DMS79 treated with DMSO at 0.1 percent for 48 hours (cell line): ENCODE data around the gene ANKRD39.

Source experiments
- DNase-seq: peaks from one replicate; lab custom pipeline; 2025; lab: John Stamatoyannopoulos, UW

Gene ANKRD39

DNA sequence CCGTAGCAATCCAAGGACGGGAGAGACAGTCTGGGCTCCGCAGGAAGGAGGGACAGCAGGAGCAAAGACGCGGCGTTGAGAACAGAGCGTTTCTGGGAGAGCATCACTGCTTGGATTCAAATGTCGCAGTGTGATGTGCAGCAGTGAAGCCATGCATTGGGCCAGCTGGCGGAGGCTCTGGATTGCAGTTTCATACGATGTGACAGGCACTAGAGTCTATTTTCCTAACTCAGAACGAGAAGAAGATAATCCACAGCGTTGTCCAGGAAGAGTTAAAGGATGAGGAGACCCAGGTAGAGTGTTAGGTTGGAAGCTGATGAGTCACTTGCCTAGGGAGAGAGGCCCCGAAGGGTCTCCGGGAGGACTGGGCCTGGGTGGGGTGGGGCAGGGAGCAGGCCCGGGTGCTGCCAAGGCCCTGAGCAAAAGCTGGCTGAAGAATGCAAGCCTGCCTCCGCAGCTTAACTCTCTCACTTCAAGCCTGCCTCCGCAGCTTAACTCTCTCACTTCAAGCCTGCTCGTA lies 29.7 kb upstream of the ANKRD39 start:
- DNase-seq, result no peak

- no peak for DNase-seq
These were observed 27.9 kb upstream of the ANKRD39 start for GRCh38 chr2:96885432-96886347.

DNA sequence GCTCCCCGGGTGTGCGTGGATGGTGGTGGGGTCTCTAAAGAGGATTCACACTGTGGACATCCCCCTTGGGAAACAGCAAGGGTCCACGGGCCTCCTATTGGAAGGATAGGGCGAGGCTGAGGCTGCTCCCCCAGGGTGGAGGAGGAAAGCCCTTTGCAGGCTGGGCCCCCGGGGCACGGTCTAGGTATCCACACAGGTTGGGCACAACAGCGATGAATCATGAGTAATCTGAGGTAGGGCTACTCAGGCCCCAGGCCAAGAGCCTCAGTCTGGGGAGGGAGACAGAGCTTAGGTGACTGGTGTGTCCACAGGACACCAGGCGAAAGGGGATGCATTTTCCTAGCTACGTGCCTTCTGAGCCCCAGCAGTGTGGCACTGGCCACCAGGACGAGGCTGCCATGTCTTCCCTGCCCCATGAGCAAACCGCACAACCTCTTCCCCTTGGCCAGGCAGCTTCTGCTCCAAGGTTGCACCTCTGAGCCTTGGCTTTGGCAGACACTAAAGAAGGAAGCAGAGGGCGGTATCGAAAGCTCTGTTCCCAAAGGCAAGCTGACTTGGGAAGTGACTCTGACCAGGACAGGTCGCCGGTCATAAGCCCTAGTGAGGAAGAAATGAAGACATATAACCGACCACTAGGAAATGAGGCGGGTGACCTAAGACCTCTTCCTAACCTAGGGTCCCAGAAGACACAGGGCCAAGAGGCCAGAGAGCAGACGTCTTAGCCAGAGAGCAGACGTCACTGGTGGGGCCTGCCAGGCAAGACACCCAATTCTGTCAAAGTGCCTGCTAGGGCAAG lies 26.7 kb upstream of the ANKRD39 start:
- no peak for DNase-seq

DNA sequence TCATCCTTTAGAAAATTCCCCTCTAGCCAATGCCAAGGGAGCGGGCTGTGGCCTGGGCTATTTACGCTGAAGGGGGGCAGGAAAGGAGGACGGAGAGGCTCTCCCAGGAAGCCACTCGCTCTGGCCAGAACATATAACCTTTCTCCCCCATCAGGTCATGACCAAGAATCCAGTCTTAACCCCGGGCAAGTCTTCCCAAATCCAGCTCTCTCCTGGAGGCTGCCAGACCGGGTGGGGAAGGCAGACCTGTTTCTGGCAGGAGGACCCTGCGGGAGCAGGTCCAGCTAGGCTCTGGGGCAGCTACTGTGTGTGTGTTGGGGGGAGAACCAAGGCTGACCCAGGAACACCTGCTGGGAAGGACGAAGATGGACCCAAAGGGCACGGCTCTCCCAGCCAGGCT lies 25.5 kb upstream of the ANKRD39 start:
- no peak for DNase-seq

DNA sequence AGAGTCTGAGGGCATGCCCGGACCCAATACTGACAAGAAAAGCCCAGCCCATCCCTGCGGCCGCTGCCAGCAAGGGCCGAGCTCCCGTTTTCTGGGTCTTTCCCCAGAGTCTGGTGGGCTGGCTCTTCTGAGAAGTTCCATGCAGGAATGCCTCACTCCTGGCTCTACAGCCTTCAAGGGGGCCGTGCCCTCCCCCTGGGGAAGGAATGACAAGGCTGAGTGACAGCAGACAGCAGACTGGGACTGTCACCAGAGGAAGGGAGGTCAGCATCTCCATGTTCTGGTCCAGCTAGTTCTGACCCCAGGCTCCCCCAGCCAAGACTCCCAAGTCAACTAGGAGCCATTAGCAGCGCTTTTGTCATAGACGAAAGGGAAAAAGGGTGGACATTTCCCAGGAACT lies 25.1 kb upstream of the ANKRD39 start:
- no peak for DNase-seq

GRCh38 chr2:96882230-96882629 lies 24.4 kb upstream of the ANKRD39 start:
- no peak for DNase-seq

GRCh38 chr2:96881349-96882195 lies 23.8 kb upstream of the ANKRD39 start:
- no peak for DNase-seq

- DNase-seq, result no peak
These were observed 23.1 kb upstream of the ANKRD39 start for GRCh38 chr2:96880891-96881273.

DNA sequence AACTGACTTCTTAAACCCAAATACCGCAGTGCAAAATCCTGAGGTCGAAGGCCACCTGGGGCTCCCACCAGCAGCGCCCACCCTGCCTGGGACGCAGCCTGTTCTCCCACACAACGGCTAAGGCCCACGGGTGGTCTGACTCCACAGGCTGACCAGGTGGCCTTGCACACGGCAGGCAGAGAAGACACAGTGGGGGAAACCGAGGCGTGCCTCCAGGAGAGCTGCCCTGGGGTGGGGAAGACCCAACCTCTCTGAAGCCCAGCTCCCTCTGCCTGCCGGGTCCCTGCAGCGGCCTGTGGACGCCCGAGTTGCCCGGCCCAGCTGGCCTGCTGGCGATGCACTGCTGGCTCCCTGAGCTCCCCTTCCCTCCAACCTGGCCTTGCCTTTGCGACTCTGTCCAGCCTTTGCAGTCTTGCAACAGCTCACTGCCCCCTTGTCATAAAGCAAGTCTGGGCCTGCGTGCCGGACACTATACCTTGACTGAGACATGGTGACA lies 21.8 kb upstream of the ANKRD39 start:
- no peak for DNase-seq

DNA sequence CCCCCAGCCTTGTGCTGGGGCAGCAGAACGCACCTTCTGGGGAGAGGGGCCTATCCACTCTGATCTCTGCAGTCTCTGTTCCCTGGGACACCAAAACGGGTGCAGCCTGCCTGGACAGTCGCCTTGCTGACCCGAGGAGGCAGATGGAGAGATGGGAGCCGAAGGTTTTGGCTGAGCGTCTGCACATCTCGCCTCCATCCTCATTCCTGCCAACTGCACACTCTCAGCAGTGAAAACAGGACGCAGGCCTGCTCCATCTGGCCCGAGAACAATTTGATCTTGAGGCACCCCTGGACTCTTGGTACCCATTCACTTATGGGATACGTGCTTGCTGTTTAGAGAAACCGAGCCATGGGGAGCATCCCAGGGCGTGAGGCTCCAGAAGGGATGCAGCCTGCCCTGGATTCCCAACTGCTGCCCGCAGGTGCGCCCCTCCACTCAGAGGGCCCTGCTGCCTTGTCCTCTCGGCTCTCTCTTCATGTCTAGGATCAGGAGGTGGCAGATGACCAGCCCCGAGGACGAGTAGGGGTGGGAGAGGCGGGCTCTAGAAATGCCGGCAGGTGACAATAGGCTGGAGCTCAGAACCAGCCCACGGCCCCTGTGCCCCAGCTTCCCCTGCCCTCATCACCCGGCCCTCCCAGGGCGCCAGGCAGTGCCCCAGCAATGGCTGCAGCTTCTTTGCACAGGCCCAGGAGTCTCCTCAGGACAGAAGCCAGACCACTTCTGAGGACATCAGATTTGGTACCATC lies 21.2 kb upstream of the ANKRD39 start:
- DNase-seq, result no peak

DNA sequence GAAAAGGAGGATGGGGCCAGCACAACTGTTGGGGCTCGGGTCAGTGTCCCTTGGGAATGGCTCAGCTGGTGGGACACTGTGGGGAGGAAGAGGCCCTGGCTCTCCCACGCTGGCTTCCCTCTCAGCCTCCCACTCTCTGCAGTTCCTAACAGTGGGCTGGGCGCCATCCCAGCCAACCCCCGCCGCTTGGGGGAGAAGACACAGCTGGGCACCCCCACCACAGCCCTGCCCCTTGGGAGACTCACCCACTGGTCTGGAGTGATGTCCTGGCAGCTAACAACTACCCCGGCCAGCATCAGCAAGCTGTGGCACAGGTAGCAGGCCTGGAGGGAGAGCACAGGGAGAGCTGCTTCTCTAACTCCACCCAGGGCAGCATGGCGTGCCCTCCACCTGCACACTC lies 20.4 kb upstream of the ANKRD39 start:
- no peak for DNase-seq

DNA sequence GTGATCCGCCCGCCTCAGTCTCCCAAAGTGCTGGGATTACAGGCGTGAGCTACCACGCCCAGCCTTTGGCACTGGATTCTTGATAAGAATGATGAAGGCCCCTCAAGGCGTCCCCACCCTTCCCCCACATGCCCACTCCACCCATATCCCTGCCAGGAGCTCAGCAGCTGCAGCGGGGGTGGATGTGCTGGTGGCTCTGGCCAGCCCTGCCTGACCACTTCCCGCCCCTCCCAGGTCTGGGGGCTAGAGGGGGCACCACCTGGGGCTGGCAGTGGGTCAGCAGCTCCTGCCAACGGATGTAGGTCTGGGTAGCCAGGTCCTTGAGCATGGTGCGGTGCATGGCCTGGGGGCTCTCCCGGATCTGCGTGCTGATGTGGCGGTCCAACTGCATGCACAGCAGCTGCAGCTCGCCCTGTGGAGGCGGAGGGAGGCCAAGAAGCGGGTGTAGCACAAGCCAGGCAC lies 19.8 kb upstream of the ANKRD39 start:
- no peak for DNase-seq

DNA sequence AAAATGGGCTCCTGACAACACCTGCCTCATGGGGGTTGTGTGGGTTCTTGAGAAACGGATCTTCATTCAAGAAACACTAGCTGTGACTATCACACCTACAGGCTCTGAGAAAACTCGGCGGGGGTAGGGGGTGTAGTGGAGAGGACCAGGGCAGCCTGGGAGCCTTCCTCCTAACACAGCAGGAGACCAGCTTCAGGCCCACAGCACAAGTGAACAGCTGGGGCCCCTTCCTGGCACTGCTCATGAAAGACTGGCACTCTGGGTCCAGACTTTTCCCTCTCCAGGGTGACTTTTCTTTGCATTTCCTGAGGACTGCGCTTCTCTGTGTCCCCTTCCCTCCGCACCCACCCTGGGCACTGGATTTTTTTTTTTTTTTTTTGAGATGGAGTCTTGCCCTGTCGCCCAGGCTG lies 19.2 kb upstream of the ANKRD39 start:
- no peak for DNase-seq

DNA sequence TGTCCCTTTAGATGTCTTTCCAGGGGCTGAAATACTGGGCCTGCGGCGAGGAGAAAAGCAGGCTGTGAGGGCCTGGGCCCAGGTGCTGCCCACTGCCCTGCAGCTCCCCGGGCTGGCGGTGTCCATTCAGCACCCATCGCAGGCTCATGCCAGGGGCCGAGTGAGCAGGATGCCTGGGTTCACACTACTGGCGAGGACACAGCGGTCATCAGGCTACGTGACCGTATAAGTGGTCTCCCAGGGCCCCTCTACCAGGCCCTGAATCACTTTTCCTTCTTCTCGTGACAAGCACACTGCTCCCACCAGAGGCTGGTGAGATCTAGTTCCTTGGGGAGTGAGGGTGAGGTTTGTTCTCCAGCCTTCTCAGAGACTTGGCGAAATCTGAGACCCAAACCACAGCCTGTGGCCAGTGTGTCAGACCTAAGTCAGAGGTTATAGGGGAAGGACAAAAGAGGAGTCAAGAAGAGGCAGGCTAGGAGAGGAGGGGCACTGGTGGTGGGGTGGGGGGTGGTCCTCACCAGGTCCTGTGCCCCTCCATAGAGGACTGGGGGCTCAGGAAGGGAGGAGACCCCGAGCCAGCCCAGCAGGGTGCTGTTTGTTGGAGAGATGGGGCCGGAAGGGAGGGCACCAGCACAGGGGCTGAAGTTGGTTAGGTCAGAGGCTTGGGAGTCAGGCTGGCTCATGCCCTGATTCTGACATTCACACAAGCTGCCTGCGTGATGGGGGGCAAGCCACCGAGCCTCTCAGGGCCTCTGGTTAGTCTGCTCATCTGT lies 18.6 kb upstream of the ANKRD39 start:
- no peak for DNase-seq

DNA sequence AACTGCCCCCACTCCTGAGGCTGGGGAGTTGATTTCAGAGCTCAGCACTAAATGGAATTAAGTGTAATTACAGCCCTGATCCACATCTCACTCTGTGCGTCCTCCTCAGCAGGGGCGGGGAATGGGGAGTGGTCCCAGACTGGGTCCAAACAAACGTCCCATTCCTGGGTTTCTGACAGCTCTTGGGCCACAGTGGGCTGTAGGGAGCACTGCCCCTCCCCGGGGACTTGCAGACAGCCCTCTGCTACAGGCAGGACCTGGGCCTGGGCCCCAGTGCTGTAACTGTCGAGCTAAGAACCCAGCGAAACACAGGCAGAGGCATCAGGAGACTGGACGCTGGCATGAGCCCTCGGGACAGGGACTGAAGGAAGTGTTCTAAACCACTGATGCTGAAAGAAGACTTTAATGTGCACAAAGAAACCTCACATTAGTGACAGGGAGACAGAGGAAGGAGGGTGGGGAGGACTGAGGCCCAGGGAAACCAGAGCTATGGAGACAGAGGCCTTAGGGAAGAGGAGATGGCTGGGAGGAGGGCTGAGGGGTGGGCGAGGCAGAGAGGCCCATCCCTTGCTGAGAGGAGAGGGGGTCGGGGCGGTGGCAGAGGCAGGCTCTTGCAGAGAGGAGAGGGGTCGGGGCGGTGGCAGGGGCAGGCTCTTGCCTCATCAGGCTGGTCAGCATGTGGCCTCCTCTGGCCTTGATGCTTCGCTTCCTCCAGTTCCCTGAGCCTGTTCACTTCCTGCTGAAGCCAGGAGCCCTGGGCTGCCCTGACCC lies 17.9 kb upstream of the ANKRD39 start:
- DNase-seq, result no peak

- DNase-seq, result no peak
These were observed 16.5 kb upstream of the ANKRD39 start for GRCh38 chr2:96874198-96874831.

DNA sequence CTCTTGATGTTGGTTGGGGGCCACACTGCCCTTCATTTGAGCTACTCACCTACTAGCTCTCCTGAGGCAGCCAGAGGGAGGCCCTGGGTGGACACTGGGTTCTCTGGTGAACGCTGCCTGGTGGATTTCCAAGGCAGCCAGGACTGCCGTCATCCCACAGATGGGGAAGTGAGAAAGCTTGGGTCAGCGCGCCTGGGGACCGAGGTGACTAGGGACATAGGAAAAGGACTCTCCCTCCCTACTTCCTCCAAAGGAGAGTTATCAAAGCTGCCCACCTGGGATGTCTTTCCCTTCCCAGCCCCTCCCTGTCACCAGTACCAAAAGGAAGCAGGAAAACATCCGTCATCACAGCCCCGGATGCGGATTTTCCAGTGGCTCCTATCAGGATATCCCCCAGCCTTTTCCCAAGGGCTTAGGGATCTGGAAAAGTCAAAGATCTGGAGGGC lies 15.9 kb upstream of the ANKRD39 start:
- DNase-seq, result no peak

DNA sequence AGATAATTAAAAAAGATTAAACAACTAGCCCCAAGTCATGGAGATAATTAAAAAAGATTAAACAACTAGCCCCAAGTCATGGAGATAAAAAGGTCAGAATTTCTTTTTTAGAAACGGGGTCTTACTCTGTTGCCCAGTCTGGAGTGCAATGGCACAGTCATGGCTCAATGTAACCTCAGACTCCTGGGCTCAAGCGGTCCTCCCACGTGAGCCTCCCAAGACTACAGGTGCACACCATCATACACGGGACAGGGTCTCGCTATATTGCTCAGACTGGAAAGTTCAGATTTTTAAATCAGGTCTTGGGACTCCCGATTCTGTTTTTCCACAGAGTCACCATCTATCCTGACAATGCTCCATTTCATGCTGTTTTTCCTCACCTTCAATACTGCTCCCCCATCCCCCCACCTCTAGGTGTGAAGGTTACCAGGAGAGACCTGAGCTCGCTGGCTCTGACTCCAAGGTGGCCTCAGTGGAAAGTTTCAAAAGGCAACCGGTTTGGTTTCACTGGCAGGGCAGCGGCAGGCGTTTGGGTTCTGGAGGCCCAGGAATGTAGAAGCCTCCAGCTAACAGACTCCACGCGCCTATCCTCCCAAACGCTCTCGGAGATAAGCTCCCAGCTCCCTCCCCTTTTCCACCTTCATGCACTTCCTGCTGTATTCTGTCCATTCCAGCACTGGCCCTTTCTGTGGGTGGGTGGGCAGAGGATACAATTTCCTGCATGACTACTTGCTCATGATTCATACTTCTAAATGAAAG lies 15.0 kb upstream of the ANKRD39 start:
- DNase-seq, result no peak
